NT2/D1 (cell line): ENCODE data around the gene SLC25A23.

ENCODE experiments used
- YY1 ChIP-seq: IDR thresholded peaks from 2 replicates; pipeline ENCODE4 v1.6.1; 2011; ENCODE audit not compliant: insufficient read length, insufficient read depth
- ZNF274 ChIP-seq: IDR thresholded peaks from 2 replicates; pipeline ENCODE4 v1.6.1; 2011; ENCODE audit warnings: mild to moderate bottlenecking, low read depth, low read length

- TF ChIP-seq ZNF274 (no peak), YY1 (no peak)
Measured at GRCh38 chr19:6465663-6466062, 6.1 kb upstream of the SLC25A23 start.
